Upper lobe of left lung (tissue), 4 donors: ENCODE results near the gene GSTM4.

ENCODE experiments used
- EP300 ChIP-seq, 4 donors: sonication (generic); formaldehyde crosslinking; IDR thresholded peaks; one replicate each; pipeline ENCODE4 v1.5.1; 2017; ENCODE audit warnings: antibody characterized with exemption in 4 of 4, control low read depth in 2 of 4
- POLR2A ChIP-seq, 4 donors: fragments of 450-650 bp; IDR thresholded peaks; one replicate each; pipeline ENCODE4 v1.5.1; 2016 to 2017; ENCODE audit warnings: antibody characterized with exemption in 4 of 4, mild to moderate bottlenecking in 2 of 4
- POLR2AphosphoS5 ChIP-seq, 2 donors: sonication (generic); formaldehyde crosslinking; IDR thresholded peaks; one replicate each; pipeline ENCODE4 v1.5.1; 2017; ENCODE audit warnings: antibody characterized with exemption in 2 of 2
- TF ChIP-seq, protein P1 (sequence below), 6 experiments: fragments of 450-650 bp in 4 of 6; fragments of 200-600 bp in 2 of 6; sonication (generic) in 2 of 6; IDR thresholded peaks; one replicate each; pipeline ENCODE4 v1.5.1; 2016 to 2019; ENCODE audit warnings: antibody characterized with exemption in 6 of 6

DNA sequence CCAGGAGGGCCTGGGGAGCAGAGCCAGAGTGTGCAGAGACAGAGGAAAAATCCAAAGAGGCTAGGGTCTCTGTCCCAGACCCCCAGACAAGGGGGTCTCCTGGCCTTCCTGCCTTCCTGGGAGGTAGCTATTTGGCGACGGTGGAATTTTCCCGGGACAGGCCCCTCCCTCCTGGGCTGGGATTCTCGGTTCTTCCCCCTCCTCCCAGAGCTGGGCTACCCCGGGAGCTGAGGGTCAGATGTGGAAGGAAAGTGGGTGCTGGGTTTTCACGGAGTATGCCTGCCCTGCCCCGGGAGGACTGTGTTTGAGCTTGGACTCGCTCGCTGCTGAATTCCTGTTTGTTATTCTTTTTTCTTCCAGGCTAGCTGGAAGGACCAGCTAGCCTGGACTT lies 35.5 kb upstream of the GSTM4 start:
- TF ChIP-seq, protein P1, sequence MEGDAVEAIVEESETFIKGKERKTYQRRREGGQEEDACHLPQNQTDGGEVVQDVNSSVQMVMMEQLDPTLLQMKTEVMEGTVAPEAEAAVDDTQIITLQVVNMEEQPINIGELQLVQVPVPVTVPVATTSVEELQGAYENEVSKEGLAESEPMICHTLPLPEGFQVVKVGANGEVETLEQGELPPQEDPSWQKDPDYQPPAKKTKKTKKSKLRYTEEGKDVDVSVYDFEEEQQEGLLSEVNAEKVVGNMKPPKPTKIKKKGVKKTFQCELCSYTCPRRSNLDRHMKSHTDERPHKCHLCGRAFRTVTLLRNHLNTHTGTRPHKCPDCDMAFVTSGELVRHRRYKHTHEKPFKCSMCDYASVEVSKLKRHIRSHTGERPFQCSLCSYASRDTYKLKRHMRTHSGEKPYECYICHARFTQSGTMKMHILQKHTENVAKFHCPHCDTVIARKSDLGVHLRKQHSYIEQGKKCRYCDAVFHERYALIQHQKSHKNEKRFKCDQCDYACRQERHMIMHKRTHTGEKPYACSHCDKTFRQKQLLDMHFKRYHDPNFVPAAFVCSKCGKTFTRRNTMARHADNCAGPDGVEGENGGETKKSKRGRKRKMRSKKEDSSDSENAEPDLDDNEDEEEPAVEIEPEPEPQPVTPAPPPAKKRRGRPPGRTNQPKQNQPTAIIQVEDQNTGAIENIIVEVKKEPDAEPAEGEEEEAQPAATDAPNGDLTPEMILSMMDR (IDR thresholded peaks at IDR 0.05): no peak
- TF ChIP-seq POLR2AphosphoS5 (IDR thresholded peaks at IDR 0.05) (no peak), EP300 (IDR thresholded peaks at IDR 0.05) (no peak), POLR2A (IDR thresholded peaks at IDR 0.05) (no peak)
